ENCODE results near the gene NUDT16L1.

Gene NUDT16L1

DNA sequence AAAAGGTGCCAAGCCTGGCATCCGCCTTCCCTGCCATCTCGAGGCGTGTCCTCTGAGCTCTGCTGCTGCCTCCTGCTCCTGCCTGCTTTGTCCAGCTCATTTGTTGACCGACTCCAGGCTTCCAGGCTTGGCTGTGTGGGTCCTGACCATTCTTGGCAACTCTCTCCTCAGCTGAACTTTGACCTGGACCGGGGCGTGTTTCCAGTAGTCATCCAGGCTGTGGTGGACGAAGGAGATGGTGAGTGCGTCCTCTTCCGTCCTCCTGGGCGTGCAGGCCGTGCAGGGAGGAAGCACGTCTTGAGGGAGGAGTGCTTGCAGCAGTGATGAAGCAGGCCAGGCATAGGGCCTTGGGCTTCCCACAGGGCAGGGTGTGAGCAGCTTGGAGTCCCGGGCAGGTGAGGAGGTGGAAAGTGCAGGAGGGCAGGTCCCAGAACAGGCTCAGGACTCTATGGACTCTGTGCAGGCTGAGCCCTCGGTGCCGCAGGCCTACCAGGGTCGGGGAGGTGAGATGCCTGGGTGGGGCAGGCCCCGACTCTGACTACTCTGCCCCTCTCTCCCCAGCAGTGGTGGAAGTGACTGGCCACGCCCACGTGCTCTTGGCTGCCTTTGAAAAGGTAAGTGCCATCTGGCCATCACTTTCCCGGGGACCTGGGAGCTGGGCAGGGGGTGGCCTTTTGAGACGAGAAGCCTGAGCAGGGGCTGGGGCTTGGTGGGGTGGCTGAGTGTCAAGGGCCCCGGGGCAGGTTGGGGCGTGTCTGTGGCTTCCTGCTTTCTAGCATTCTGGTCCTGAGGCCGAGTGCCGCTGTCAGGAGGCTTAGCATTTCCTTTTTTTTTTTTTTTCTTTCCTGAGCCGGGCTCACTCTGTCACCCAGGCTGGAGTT, 28.6 kb upstream of the NUDT16L1 start:
- peak; percentile 72 to 75 for DNase-seq

DNA sequence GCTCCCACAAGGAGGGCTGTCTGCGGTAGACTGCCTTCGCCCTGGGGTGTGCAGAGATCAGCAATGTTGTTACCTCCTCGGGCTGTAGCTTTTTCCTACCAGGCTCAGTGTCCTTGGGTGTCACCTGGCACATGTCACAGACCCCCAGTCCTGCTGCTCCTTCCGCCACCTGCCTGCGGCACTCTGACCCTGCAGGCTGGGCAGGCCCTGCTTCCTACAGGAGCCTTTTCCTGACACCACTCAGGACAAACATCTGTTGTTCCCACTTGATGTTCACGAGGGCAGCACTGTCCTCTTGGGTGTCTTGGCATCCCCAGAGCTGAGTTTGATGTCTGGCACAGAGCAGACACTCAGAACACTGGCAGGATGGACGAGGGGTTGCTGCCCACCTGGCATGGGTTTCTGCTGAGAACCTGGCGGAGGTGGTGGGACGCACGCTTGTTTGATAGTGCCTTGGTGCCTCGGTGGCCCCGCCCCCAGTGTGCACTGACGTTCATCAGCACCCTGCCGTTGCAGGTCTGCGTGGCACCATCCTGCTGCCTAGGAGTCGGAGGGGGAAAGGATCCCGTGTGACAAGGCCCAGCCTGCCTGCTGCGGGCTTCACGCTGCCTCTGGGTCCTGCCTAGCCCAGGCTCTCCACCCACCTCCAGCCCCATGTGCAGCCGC, 26.7 kb upstream of the NUDT16L1 start:
- no peak for DNase-seq

DNA sequence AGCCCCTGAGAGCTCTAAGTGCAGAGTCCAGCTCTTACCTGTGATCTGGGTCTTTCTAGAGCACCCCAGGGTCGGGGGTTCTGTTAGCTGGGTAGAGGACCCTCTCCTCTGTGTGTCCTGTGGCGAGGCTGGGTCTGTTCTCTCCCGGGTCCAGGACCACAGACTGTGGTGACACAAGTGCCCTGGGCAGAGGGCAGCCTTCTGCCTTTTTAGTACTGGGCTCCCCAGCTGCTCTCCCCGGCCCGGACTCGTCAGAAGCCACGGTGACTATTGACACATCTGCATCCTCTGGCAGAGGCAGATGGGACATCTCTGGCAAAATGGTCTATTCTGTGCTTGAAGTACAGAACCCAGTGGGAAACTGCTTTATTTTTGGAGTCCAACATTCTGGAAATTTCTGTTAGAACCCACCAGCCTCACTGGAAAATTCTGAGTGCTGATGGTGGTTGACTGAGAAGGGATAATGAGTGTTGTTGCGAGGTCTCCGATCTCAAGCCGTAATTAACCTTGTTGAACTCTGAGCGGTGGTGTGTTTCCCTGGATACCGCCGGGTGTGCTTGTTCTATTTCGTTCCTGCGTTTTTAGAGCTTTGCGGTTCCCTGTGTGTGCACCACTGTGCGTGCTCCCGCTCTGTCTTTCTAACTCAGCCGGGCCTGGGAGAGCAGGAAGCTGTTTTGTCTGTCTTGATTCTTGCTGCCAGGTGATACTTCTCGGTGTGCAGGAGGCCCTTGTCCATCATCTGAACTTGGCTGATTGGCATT, 26.0 kb upstream of the NUDT16L1 start:
- no peak for DNase-seq

DNA sequence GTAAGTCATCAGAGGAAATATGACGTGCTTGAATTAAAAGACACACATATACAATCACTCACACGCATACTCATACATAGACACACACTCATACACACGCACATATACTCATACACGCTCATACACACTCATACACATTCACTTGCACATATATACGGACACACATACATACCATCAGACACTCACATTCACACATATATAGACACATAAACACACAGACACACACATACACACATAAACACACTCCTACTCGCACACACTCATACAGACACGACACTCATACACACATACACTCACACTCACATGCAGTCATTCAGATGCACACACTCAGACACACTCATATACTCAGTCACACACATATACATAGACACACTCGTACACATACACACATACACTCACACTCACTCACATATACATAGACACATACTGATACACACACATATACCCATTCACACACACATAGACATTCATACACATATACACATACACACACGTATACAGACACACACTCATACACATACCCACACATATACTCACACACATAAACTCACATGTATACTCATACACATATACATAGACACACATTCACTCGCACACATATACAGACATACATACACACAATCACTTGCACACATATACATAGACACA, 24.9 kb upstream of the NUDT16L1 start:
- no peak for DNase-seq

DNA sequence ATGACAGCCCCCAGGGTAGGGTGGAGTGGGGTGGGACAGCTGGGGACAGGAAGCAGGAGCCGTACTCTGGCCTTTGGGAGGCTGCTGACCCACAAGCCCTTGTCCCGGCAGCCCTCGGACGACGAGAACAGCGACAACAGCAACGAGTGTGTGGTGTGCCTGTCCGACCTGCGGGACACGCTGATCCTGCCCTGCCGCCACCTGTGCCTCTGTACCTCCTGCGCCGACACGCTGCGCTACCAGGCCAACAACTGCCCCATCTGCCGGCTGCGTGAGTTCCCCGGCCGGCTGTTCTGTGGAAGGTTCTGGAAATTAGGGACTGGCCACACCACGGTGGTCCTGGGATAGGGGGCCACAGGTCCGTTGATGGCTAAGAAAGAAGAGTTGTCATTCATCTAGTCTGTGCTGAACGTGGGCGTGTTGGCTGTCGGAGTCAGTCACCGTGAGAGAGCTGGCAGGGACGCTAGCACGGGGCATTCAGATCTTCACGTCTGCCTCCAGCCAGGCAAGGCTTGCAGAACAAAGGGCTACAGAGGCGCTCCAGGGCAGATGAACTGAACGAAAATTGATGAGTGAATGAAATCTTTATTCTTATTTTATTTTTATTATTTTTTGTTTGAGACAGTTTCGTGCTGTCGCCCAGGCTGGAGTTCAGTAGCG, 19.8 kb upstream of the NUDT16L1 start:
- DNase-seq, result no peak

DNA sequence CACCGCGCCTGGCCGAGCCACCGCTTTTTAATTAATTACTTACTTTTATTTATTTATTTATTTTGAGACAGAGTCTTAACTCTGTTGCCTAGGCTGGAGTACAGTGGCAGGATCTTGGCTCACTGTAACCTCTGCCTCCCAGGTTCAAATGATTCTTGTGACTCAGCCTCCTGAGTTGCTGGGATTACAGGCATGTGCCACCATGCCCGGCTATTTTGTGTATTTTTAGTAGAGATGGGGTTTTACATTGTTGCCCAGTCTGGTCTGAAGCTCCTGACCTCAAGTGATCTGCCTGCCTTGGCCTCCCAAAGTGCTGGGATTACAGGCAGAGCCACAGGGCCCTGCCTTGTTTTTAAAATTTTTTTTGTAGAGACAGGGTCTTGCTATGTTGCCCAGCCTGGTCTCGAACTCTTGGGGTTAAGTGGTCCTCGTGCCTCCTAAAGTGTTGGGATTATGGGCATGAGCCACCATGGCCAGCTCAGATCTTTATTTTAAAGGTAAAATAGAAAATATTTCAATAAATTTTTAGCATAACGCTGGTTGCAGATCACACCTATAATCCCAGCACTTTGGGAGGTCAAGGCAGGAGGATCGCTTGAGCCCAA, 18.3 kb upstream of the NUDT16L1 start:
- DNase-seq, result no peak

DNA sequence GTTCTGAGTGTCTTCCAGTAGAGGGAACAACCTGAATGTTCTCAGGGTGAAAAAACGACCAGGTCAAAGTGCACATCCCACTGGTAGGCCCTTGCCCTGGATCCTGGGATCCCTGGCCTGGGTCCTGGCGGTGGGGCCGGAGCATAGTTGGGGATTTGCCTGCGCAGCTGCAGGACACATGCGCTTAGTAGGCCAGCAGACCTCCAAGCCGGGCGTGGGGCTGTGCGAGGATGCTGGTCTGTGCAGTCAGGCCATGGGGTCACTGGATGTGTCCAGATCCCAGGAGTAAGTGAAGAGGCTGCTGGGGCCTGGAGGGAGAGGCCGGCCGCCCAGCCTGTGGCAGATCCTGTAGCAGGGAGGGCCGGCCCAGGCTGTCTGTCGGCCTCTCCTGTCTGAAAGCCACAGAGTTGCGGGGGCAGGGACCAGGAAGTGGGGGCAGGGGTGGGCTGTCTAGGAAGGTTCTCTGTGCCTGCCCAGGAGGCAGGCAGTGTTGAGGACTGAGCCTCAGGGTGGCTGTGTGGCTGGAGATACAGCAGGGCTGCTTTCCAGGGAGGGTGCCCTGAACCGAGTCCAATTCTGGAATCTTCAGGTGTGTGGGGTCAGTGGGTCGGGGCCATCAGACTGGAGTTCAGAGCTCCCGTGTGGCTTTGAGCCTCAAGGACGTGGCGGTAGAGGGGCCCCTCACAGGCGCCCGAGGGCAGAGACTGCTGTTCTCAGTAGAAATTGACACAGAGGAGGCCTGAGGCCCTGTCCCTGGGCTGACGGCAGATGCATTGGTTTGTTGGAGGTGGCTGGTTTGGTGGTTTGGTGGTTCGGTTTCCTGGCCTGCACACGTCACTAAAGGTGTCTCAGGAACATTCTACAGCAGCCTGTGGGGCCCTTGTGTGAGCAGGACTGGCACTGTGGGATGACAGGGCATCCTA, 17.2 kb upstream of the NUDT16L1 start:
- DNase-seq, result peak; percentile 80 to 85

DNA sequence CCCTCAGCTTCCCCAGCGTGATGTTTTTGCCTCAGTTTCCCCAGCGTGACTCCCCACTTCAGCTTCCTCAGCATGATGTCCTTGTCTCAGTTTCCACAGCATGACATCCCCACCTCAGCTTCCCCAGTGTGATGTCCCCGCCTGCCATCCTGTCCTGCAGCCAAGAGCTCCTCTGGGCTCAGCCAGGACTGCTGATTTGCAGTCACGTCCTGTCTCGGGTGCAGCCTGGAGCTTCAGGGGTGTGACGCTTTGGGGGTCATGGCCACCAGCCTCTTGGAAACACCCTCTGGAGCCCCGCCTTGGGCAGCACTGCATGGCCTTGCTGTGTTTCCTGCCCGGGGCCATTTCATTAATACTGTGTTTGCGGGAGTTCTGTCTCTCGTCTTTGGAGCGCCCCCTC, 16.5 kb upstream of the NUDT16L1 start:
- DNase-seq, result no peak

DNA sequence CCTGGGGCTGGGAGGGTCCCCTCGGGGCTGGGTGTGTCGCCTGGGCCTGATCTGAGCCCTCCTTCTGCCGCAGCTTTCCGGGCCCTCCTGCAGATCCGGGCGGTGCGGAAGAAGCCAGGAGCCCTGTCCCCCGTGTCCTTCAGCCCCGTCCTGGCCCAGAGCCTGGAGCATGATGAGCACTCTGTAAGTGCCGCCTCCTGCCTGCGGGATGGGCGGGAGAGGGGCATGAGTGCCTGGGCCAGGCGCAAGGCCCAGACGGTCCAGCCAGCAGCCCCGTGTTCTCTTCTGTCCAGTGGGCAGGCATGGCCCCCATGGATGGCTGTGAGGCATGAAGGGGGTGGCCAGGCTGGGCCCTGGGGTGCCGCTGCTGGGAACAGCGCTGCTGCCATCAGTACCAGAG, 16.0 kb upstream of the NUDT16L1 start:
- no peak for DNase-seq

DNA sequence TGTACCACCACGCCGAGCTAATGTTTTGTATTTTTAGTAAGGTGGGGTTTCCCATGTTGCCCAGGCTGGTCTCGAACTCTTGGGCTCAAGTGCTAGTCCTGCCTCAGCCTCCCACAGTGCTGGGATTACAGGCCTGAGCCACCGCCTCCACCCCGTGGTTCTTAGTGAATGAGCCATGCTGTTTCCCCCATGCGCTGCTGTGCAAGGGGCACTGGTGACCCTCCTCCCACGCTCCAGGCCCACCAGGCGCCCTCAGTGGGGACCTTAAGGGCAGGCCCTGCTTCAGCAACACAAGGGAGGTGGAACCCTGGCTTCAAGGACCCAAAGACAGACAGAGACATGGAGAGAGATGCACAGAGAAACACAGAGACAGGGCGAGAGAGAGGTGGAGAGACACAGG, 15.4 kb upstream of the NUDT16L1 start:
- no peak for DNase-seq

DNA sequence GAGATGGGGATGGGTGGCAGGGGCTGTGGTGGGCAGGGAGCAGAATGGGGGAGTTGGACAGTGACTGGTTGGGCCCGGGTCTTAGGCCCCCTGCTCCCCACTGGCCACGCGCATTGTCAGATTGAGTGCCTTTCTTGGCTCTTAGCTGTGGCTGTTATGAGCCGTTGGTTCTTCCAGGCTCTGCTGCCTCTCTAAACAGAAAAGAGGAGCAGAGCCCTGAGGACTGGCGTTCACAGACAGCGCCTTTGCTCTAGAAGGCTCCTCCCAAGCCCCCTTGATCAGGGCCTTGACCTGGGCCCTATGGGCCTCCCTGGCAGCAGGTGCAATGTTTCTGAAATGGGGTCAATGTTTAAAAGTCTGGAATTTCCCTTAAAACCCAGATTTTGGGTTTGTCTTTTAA, 14.8 kb upstream of the NUDT16L1 start:
- DNase-seq, result no peak

DNA sequence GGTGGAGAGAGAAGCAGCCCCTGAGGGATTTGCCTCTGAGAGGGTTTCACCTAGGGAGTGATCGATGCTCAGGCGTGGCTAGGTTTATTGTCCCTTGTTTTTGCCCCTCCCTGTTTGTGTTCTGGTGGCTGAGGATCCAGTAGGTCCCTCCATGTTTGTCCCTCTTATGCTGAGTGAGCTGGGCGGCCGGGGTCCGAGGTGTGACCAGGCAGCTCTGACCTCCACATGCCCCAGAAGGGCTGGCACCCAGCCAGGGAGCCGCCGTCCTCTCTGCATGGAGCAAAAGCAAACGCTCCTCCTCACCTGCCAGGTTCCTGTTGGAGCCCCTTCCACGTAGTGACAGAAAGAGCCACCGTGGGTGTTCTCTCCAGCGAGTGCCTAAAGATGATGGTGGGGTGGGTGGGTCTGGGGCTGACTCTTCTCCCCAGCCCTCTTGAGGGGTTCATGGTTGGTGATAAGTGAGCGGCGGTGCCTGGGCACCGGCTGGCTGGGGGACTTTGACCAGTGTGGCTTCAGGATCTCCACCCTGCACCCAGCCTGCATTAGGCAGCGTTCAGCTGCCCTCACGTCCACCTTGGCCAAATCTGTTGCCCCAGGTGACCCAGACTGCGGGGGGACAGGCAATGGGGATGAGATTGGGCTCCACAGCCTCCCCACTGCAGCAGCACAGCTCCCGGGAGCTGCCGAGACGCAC, 14.1 kb upstream of the NUDT16L1 start:
- no peak for DNase-seq

DNA sequence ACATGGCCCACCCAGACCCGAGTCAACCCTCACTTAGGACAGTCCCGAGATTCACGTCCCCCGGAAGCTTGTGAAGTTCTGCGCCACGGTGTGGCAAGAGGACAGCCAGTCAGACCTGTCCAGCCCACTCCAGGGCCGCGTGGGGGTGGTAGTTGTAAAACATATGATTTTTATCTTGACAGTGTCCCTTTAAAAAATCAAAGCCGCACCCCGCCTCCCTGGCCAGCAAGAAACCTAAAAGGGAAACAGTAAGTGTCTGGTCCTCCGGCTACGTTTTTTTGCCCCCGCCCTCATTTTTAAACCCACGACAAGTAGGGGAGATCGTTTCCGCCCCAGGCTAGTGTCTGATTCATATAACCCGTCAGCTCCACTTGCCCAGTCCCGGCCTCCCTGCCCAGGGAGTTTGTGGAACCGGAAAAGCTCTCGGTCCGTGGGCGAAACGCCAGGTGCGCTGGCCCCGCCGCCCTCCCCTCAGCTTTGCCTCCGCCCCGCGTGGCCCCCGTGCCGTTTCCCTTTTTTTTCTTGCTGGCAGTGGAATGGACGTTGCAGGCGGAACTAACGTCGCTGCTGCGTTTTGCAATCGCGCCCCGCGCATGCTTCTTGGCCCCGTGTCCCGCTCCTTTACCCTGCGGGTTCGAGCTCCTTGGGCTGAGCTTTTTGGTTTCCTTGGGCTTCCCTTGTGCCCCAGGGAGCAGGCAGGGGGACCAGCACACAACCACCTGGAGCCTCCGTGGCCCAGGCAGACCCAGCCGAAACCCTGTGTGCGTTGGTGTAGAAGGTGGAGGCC, 13.3 kb upstream of the NUDT16L1 start:
- DNase-seq, result no peak

DNA sequence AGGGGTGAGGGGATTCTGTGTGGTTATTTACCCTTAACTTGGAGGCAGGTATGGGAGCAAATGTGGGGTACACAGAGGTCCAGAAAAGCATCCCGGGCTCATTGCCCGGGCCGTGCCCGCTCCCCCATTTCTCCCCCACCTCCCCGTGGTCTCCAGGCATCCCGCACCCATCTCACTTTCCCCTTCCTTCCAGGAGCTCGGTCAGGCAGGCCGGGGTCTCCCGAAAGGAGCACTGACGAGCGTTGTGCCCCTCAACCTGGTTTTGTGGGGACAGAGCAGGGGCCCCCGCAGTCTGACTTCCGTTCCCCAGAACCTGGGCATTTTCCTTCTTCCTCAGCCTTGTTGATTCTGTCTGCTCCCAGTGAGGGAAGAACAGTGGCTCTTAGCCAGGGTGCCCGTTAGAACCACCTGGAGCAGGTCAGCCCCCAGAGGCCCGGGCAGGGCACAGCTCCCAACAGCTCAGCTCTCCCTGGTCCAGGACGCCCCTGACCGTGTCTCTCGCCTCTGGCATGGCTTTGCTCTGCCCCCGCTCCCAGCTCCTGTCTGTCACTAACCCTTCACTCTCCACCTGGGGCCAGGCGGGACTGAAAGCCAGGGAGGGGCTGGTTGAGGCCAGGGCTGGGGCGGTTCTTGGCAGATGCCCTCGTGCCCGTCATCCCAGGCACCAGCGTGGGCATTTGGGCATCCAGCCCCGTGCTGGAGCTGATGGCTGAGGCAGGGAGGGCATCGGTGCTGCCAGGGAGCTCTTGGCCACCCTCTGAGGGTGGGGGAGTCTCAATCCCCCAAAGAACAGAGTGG, 12.5 kb upstream of the NUDT16L1 start:
- DNase-seq, result no peak

DNA sequence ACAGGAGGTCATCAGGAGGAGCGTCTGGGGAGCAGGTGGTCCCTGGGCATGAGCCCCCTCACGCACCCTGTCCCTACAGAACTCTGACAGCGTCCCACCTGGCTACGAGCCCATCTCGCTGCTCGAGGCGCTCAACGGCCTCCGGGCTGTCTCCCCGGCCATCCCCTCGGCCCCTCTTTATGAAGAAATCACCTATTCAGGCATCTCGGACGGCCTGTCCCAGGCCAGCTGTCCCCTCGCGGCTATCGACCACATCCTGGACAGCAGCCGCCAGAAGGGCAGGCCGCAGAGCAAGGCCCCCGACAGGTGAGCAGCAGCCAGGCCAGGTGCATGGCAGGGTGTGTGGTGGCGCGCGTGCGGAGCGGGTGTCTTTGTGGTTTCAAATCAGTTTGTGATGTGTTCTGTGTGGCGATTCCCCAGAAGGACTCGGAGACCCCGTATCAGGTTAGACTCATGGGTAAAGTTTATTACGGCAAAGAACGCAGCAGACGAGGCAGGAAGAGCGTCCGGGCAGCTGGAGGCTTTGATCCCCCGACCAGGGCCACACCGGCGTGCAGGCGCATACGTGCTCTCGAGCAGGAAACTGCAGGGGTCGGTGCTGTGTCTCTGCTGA, 11.8 kb upstream of the NUDT16L1 start:
- DNase-seq, result no peak

DNA sequence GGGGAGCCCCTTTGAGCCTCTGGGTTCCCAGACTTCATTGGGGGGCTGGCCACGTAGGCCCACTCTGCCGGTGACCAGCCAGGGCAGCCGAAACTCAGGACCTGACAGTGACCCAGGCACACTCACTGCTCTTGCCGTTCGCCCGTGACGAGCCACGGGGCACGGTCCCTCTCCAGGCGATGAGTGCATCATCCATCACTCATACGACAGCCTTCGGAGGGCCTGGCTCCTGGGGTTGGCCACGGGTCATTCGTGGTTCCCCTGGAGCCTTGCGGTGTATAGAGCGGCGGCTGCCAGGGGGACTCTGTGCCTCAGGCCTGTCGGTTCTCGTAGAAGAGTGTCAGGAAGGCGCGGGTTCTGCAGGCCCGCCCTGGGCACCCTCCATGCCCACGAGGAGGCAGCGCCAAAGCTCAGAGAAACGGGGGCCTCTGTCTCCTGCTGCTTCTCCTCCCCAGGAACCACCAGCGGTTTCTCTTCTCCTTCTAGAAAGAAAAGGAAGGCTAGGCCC, 11.2 kb upstream of the NUDT16L1 start:
- DNase-seq, result no peak

DNA sequence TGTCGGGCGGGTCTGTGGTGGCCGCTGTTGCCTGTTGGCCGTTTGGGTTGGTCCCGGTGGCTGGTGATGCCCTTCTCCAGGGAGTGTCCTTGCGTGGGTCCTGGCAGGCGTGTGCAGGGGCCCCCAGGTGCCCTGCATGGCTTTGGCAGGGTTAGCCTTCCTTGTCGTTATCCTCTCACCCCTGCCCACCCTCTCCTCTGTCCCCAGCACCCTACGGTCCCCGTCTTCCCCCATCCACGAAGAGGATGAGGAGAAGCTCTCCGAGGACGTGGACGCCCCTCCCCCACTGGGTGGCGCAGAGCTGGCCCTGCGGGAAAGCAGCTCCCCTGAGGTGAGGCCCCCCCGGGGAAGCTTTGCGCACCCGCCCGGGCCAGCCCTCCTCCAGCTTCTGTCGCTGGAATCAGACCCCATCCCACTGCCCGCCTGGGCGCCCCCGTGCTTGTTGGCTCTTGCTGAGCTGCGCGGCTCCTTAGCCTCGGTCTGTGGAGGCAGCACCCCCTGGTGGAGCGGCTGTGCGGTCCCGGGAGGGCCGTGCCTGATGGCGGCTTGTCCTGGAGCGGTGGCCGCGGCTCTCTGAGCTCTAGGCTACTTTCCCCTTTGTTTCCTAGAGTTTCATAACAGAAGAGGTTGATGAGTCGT, 10.6 kb upstream of the NUDT16L1 start:
- peak; percentile 65 to 77 for DNase-seq
